Skeletal muscle tissue (tissue), 4 donors: ENCODE measurements around the gene FRMPD4. TPM values are rescaled to one million over a fixed set of nuclear protein-coding genes. Genes with fewer than 3 reads are reported as not detected.

Source experiments
- H3K27ac ChIP-seq: one replicate; pipeline ENCODE4 v1.7.0; 2013; ENCODE audit warnings: mild to moderate bottlenecking, low read depth, low read length, inconsistent platforms
- H3K27me3 ChIP-seq, 3 donors: one replicate each; pipeline ENCODE4 v1.7.0; 2013; ENCODE audit warnings: low read length in 3 of 3; ENCODE audit not compliant: control insufficient read depth in 3 of 3, insufficient read depth in 3 of 3
- H3K36me3 ChIP-seq, 3 donors: one replicate each; pipeline ENCODE4 v1.7.0; 2013; ENCODE audit warnings: low read length in 3 of 3; ENCODE audit not compliant: control insufficient read depth in 3 of 3, insufficient read depth in 3 of 3
- H3K4me1 ChIP-seq, 3 donors: one replicate each; pipeline ENCODE4 v1.7.0; 2013; ENCODE audit warnings: low read length in 3 of 3, mild to moderate bottlenecking in 3 of 3; ENCODE audit not compliant: control insufficient read depth in 3 of 3, insufficient read depth in 3 of 3
- H3K4me3 ChIP-seq, 3 donors: one replicate each; pipeline ENCODE4 v1.7.0; 2013; ENCODE audit warnings: low read length in 3 of 3
- H3K9ac ChIP-seq, 3 donors: one replicate each; pipeline ENCODE4 v1.7.0; 2013; ENCODE audit warnings: low read length in 3 of 3, mild to moderate bottlenecking in 3 of 3, moderate library complexity in 2 of 3, low read depth in 1 of 3
- H3K9me3 ChIP-seq, 3 donors: one replicate each; pipeline ENCODE4 v1.7.0; 2013; ENCODE audit warnings: low read length in 3 of 3; ENCODE audit not compliant: control insufficient read depth in 3 of 3
- total RNA-seq: library from RNA; depleted of rRNA; stranded (reverse); fragments of >200 nt; gene quantifications from one replicate; pipeline ENCODE4 v1.2.3, GENCODE V29; 2014
- donor health status: Osteomylitis.

Gene FRMPD4
- total RNA-seq, 1 donor from 2014 or later: 1.0 TPM

DNA sequence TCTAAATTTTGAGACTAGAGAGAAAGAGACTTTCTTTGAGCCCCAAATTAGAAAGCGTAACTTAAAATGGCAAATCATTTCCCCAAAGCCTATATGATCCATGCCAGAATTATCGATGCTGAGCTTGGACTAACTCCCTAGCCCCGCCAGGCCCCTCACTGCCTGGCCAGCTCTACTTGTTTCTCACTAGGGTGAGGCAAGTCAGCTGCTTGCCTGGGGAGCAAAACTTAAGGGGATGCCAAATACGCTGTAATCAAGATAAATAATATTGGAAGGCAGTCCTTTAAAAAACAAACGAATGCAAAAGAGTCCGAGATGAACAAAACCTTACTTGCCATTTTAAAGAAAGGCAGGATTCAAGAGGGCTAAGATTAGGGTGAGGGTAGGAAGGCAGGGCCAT lies 236.0 kb downstream of the FRMPD4 start:
- H3K4me3 ChIP-seq: no peak overlapping the region
- H3K27ac ChIP-seq: no peak overlapping the region
- H3K27me3 ChIP-seq: no peaks in the 10 kb centered on the region
- H3K9ac ChIP-seq: no peak overlapping the region
- H3K4me1 ChIP-seq: peaks cover 0 to 6% (median 0%) of the 10 kb centered on the region in 3 donors
- H3K36me3 ChIP-seq: no peaks in the 10 kb centered on the region
- H3K9me3 ChIP-seq: no peaks in the 10 kb centered on the region

DNA sequence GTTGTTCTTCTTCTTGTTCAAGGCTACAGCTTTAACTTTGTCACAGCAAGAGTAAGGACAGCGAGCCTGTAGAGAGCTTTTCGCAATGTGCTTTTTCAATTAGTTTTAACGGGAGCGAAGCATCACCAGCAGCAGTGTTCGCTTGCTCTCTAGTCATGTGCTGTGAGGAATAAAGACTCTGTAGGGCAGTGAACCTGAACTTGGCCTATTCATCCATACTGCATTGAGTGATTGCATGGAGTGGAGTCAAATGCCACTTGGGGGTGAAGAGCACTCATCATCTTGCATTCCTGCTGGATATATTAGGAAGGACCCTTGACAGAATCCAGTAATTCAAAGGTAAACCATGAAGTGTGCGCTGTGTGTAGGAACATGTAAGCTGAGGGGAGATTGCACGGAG lies 240.0 kb downstream of the FRMPD4 start:
- no peak overlapping the region for H3K27ac ChIP-seq
- no peaks in the 10 kb centered on the region for H3K9me3 ChIP-seq
- H3K4me3 ChIP-seq: no peak overlapping the region
- peaks cover 0 to 6% (median 0%) of the 10 kb centered on the region in 3 donors for H3K4me1 ChIP-seq
- no peaks in the 10 kb centered on the region for H3K27me3 ChIP-seq
- no peaks in the 10 kb centered on the region for H3K36me3 ChIP-seq
- no peak overlapping the region for H3K9ac ChIP-seq

DNA sequence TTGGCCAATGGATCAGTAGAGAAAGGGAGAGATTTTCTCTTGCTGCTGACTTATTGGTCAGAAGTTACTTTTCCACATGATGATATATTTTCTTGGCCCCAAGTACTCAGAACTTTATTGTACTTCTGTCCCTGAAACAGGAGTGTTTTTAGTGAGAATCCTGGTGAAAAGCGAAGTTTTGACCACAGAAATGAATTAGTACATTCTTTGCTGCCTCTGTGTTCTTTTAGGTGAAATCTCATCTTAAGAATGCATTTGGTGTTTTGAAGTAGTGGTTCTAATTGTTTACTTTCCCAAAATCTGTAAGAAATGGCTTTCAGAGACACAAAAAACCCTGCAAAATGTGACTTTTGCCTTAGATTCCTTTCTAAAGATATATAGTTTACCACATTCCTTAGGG lies 240.4 kb downstream of the FRMPD4 start:
- Histone ChIP-seq H3K4me1 (peaks cover 0 to 6% (median 0%) of the 10 kb centered on the region in 3 donors), H3K9me3 (no peaks in the 10 kb centered on the region), H3K4me3 (no peak overlapping the region), H3K27ac (no peak overlapping the region), H3K27me3 (no peaks in the 10 kb centered on the region), H3K9ac (no peak overlapping the region), H3K36me3 (no peaks in the 10 kb centered on the region)

GRCh38 chrX:12379671-12380070 lies 241.4 kb downstream of the FRMPD4 start:
- Histone ChIP-seq H3K4me1 (peaks cover 0 to 6% (median 0%) of the 10 kb centered on the region in 3 donors), H3K4me3 (no peak overlapping the region), H3K9me3 (no peaks in the 10 kb centered on the region), H3K27ac (no peak overlapping the region), H3K36me3 (no peaks in the 10 kb centered on the region), H3K27me3 (no peaks in the 10 kb centered on the region), H3K9ac (no peak overlapping the region)

DNA sequence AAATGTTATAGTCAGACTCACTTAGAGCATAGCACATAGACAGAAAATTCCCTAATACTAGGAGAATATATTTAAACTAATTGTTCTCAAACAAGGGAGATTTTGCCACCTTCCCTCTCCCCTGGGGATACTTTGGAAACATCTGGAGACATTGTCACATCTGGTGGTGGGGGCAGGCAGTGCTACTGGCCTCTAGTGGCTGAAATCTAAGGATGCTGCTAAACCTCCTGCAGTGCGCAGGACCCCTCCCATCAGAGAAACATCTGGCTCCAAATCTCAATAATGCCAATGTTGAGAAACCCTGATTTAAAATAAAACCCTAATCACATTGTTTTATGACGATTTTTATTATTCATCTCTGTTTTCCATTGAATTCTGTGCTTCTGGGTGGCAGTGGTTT lies 244.9 kb downstream of the FRMPD4 start:
- no peaks in the 10 kb centered on the region for H3K4me1 ChIP-seq
- no peaks in the 10 kb centered on the region for H3K27me3 ChIP-seq
- H3K36me3 ChIP-seq: no peaks in the 10 kb centered on the region
- no peak overlapping the region for H3K9ac ChIP-seq
- no peak overlapping the region for H3K4me3 ChIP-seq
- H3K9me3 ChIP-seq: no peaks in the 10 kb centered on the region
- H3K27ac ChIP-seq: no peak overlapping the region

DNA sequence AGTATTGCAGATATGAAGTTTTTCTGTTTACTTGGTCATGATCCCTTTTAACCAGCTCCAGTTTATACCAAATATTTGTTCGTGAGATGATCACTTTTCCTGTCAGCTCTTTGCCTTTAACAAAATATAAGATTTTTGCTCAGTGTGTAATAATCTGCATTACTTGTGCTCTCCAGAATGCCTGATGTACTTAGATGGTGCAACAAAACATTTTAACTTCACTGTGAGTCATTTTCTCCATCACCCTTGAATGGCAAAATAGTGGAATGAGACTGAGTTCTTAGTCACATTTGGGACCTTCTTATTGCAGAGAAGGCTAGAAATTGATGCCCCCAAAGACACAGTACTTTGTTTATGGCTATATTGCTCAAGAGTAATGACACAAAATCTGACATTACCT lies 252.0 kb downstream of the FRMPD4 start:
- no peaks in the 10 kb centered on the region for H3K27me3 ChIP-seq
- no peaks in the 10 kb centered on the region for H3K4me1 ChIP-seq
- H3K9ac ChIP-seq: no peak overlapping the region
- H3K27ac ChIP-seq: no peak overlapping the region
- H3K9me3 ChIP-seq: no peaks in the 10 kb centered on the region
- H3K36me3 ChIP-seq: no peaks in the 10 kb centered on the region
- H3K4me3 ChIP-seq: no peak overlapping the region

- Histone ChIP-seq H3K36me3 (no peaks in the 10 kb centered on the region), H3K4me1 (peaks cover 0 to 3% (median 0%) of the 10 kb centered on the region in 3 donors), H3K27me3 (no peaks in the 10 kb centered on the region), H3K27ac (no peak overlapping the region), H3K9me3 (no peaks in the 10 kb centered on the region), H3K4me3 (no peak overlapping the region), H3K9ac (no peak overlapping the region)
Observed at GRCh38 chrX:12396584-12396983, 258.3 kb downstream of the FRMPD4 start.

DNA sequence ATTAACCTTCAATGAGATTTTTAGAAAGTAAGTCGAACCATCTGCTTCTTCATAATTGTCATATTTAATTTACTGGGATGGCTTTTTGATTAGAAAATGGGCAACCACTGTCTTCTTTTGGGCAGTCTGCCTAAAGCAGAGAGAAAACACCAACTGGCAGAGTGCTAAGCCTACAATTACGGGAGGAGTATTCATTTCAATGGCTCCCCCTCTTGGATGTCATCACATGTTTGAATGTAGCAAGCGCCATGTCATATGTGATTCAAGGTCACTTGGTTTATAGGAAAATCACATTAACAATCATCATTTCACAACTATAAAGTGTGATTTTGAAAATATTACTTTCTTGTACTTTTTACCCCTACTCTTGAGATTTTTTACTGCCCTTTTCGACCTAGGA lies 261.9 kb downstream of the FRMPD4 start:
- H3K27me3 ChIP-seq: no peaks in the 10 kb centered on the region

DNA sequence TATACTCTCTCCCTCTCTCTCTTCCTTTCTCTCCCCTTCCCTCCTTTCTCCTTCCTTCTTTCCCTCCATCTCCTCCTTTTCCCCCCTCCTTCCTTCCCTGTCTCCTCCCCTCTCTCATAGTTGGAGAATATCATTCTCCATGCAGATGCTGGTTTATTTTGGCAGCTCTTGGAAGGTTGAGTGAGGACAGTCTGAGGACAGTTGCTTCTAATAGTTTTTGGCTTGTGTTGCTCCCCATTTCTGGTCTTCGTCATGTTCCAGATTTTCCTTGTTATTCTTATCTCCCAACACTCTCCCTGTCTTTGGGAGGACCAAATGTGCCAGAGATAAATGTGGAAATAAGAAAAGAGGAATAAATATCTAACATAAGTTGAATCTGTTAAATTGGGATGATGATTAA lies 263.0 kb downstream of the FRMPD4 start:
- Histone ChIP-seq H3K27me3 (no peaks in the 10 kb centered on the region), H3K9ac (no peak overlapping the region), H3K4me1 (peaks cover 0 to 6% (median 3%) of the 10 kb centered on the region in 3 donors), H3K27ac (no peak overlapping the region), H3K36me3 (no peaks in the 10 kb centered on the region), H3K4me3 (no peak overlapping the region), H3K9me3 (no peaks in the 10 kb centered on the region)

More for the DNA sequence above, 261.9 kb downstream of the FRMPD4 start:
- Histone ChIP-seq H3K36me3 (no peaks in the 10 kb centered on the region), H3K9ac (no peak overlapping the region), H3K4me1 (peaks cover 0 to 6% (median 3%) of the 10 kb centered on the region in 3 donors), H3K9me3 (no peaks in the 10 kb centered on the region), H3K27ac (no peak overlapping the region), H3K4me3 (no peak overlapping the region)

DNA sequence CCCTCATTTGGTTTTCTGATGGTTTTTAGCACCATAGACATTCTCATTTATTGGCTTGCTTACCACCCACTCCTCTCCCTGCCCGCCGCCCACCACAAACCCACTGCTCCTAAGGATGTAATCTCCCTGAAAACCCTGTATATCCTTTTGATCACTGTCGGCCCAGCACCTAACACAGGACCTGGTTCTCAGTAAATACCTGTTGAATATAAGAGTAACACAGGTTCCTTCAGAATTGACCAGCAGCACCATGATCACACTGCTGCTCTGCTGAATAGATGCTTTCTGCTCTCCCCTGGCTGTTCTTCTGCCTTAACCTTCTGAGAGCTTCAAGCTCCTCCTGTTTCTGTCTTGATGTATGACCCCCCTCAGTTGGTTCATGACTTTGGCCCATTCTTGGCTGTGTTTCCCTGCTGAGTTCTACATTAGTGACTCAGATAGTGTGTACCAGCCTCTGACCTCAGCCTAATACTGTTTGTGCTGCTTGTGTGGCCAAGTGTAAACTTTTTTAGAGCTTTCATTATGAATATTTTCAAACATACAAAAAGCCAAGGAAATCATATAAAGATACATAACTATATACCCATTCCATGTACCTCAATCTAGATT lies 265.3 kb downstream of the FRMPD4 start:
- Histone ChIP-seq H3K36me3 (no peaks in the 10 kb centered on the region), H3K4me1 (peaks cover 0 to 6% (median 3%) of the 10 kb centered on the region in 3 donors), H3K9ac (no peak overlapping the region), H3K27me3 (no peaks in the 10 kb centered on the region), H3K9me3 (no peaks in the 10 kb centered on the region), H3K4me3 (no peak overlapping the region), H3K27ac (no peak overlapping the region)
